Hepatocyte (in vitro differentiated cells): ENCODE measurements around the gene PIBF1.

Source experiments
- EZH2 ChIP-seq: fragments of 200-600 bp; sonication (generic); IDR thresholded peaks from 2 replicates; pipeline ENCODE4 v1.6.1; 2016; ENCODE audit warnings: antibody characterized with exemption, mild to moderate bottlenecking, borderline replicate concordance
- EZH2phosphoT487 ChIP-seq: fragments of 200-600 bp; sonication (generic); IDR thresholded peaks from one replicate; pipeline ENCODE4 v1.6.1; 2018; ENCODE audit warnings: antibody characterized with exemption, mild to moderate bottlenecking, low read depth, moderate library complexity; ENCODE audit not compliant: unreplicated experiment, severe bottlenecking
- TF ChIP-seq, protein P1 (sequence below): fragments of 200-600 bp; sonication (generic); IDR thresholded peaks from 2 replicates; pipeline ENCODE4 v1.5.1; 2016; ENCODE audit warnings: antibody characterized with exemption, mild to moderate bottlenecking; ENCODE audit not compliant: poor library complexity

DNA sequence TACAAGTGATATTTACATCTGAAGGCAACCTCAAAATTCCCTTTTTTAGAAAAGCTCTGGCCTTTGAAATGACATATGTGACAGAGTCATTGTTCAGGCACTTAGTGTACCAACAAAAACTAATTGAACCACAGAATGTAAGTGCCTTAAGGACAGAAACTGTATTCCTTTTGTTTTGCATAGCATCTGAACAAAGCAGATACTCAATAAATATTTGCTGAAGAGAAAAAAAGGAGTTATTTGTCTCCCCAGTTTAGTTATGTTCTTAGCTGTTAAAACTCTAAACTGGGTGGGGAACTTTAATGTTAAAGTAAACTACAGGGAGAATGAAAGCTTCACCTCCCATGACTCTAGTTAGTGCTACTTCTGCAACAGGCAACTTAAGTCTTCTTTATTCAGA is 220.0 kb downstream of the PIBF1 start:
- TF ChIP-seq, protein P1, sequence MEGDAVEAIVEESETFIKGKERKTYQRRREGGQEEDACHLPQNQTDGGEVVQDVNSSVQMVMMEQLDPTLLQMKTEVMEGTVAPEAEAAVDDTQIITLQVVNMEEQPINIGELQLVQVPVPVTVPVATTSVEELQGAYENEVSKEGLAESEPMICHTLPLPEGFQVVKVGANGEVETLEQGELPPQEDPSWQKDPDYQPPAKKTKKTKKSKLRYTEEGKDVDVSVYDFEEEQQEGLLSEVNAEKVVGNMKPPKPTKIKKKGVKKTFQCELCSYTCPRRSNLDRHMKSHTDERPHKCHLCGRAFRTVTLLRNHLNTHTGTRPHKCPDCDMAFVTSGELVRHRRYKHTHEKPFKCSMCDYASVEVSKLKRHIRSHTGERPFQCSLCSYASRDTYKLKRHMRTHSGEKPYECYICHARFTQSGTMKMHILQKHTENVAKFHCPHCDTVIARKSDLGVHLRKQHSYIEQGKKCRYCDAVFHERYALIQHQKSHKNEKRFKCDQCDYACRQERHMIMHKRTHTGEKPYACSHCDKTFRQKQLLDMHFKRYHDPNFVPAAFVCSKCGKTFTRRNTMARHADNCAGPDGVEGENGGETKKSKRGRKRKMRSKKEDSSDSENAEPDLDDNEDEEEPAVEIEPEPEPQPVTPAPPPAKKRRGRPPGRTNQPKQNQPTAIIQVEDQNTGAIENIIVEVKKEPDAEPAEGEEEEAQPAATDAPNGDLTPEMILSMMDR, result no peak
- no peak for TF ChIP-seq EZH2phosphoT487
- no peak for TF ChIP-seq EZH2
